Measurements from ENCODE around the gene SLC44A3. TPM values are rescaled to one million over a fixed set of nuclear protein-coding genes. Genes with fewer than 3 reads are reported as not detected.

SLC44A3 gene
- total RNA-seq, 1 donor from 2014 or later: not detected

DNA sequence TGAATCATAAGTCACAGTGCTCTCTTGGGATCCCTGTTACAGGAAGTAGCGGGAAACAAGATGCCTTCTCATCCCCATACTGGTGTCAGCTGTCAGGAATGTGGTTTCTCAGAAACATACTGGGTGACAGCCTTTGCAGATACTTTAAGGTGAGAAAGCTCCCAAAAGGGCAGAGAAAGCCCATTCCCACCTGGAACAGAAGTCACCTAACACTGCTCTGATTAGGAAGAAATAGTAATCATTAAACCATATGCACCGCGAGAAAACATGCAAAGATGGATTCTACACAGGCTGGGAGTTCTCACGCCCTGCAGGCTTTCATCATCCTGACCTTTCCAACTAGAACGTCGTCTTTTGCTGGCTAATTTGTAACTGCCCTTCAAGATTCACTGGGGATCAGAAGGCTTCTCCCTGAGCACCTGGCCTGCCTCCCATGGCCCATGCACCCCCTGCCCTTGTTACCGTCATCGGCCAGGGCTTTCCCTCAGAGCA, 46.2 kb upstream of the SLC44A3 start:
- ATAC-seq (ENCODE audit: low read depth) (no peak), DNase-seq (no peak)
- intact Hi-C loops (cut with micrococcal nuclease): no loop called here
- Mint-ChIP-seq H3K4me1 (peaks cover 15% of the 10 kb centered on the region), H3K36me3 (ENCODE audit: low read depth) (no peaks in the 10 kb centered on the region), H3K27me3 (peaks cover 2% of the 10 kb centered on the region), H3K27ac (no peak overlapping the region), H3K4me3 (no peak overlapping the region), H3K9me3 (no peaks in the 10 kb centered on the region)
- TF ChIP-seq, protein P1, sequence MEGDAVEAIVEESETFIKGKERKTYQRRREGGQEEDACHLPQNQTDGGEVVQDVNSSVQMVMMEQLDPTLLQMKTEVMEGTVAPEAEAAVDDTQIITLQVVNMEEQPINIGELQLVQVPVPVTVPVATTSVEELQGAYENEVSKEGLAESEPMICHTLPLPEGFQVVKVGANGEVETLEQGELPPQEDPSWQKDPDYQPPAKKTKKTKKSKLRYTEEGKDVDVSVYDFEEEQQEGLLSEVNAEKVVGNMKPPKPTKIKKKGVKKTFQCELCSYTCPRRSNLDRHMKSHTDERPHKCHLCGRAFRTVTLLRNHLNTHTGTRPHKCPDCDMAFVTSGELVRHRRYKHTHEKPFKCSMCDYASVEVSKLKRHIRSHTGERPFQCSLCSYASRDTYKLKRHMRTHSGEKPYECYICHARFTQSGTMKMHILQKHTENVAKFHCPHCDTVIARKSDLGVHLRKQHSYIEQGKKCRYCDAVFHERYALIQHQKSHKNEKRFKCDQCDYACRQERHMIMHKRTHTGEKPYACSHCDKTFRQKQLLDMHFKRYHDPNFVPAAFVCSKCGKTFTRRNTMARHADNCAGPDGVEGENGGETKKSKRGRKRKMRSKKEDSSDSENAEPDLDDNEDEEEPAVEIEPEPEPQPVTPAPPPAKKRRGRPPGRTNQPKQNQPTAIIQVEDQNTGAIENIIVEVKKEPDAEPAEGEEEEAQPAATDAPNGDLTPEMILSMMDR (IDR thresholded peaks at IDR 0.05): no peak
- ChIA-PET POLR2A (no interaction called here), CTCF (no interaction called here)

DNA sequence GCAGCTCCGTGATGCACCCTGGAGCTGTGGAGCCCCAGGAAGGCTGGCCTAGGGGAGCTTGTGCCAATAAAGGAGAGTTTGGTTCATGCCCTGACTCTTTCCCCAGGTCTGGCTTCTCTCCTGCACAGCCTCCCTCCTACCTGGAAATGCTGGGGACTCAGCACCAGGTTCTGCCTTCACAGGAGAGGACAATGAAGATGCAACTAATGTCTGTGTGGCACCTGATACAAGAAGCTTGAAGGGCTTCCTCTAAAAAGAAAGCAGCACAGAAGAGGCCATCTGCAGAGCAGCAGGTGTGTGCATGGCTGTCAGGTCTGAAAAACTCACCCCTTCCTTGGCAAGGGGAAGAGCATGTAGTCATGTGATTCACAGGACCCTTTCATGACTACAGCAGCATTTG, 43.7 kb upstream of the SLC44A3 start:
- DNase-seq (no peak), ATAC-seq (ENCODE audit: low read depth) (no peak)
- Mint-ChIP-seq H3K4me3 (no peak overlapping the region), H3K27ac (no peak overlapping the region), H3K27me3 (peaks cover 19% of the 10 kb centered on the region), H3K36me3 (ENCODE audit: low read depth) (no peaks in the 10 kb centered on the region), H3K9me3 (no peaks in the 10 kb centered on the region), H3K4me1 (peaks cover 15% of the 10 kb centered on the region)
- intact Hi-C loops (cut with micrococcal nuclease): no loop called here
- CTCF ChIA-PET: interaction anchor here (1.4 kb wide), 1 partner anchor 28 kb away, joined by 3 read pairs; no protein-coding TSS in a partner anchor
- POLR2A ChIA-PET: no interaction called here
- TF ChIP-seq, protein P1 (IDR thresholded peaks at IDR 0.05): no peak

DNA sequence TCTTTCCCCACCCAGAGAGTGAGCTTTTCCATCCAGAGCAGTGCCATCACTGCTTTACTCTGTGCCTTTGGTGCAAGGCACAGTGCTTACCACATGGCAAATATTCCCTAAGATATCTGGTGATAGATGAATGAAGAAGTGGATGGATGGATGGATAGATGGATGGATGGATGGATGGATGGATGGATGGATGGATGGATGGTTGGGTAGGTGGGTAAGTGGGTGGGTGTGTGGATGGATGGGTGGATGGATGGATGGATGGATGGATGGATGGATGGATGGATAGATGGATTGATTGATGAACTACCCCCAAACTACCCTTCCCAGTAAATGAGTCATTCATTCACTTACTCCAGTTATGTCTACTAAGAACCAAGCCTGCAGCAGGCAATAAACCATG, 42.9 kb upstream of the SLC44A3 start:
- TF ChIP-seq, protein P1 (IDR thresholded peaks at IDR 0.05): no peak
- no peaks in the 10 kb centered on the region for H3K9me3 Mint-ChIP-seq
- no peak overlapping the region for H3K4me3 Mint-ChIP-seq
- peaks cover 14% of the 10 kb centered on the region for H3K4me1 Mint-ChIP-seq
- ATAC-seq (ENCODE audit: low read depth) (no peak), DNase-seq (no peak)
- no peaks in the 10 kb centered on the region for H3K36me3 Mint-ChIP-seq (ENCODE audit: low read depth)
- intact Hi-C loops (cut with micrococcal nuclease): no loop called here
- peaks cover 22% of the 10 kb centered on the region for H3K27me3 Mint-ChIP-seq
- ChIA-PET CTCF (interaction anchor here (1.4 kb wide), 1 partner anchor 28 kb away, joined by 3 read pairs; no protein-coding TSS in a partner anchor), POLR2A (no interaction called here)
- H3K27ac Mint-ChIP-seq: no peak overlapping the region

DNA sequence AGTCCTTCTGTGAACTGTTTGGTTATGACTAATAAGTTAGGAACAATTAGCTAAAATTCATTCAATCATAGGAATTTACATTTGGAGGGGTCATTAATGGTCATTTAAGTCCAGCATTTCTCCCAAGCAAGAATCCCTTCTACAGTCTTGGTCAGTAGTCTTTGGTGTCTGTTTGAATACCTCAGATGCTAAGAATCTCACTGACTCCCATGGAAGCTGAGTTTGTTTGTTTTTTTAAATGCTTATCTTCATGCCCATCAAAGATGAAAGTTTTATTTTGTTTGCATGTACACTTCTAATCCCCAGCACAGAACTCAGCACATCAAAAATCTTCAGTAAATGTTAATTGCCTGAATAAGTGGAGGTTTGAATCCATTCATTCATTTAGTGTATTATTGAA, 41.3 kb upstream of the SLC44A3 start:
- DNase-seq (no peak), ATAC-seq (ENCODE audit: low read depth) (no peak)
- Mint-ChIP-seq H3K27ac (no peak overlapping the region), H3K4me1 (no peaks in the 10 kb centered on the region), H3K36me3 (ENCODE audit: low read depth) (no peaks in the 10 kb centered on the region), H3K9me3 (no peaks in the 10 kb centered on the region), H3K27me3 (peaks cover 24% of the 10 kb centered on the region), H3K4me3 (no peak overlapping the region)
- intact Hi-C loops (cut with micrococcal nuclease): no loop called here
- CTCF ChIA-PET: no interaction called here
- POLR2A ChIA-PET: no interaction called here
- TF ChIP-seq, protein P1 (IDR thresholded peaks at IDR 0.05): no peak

DNA sequence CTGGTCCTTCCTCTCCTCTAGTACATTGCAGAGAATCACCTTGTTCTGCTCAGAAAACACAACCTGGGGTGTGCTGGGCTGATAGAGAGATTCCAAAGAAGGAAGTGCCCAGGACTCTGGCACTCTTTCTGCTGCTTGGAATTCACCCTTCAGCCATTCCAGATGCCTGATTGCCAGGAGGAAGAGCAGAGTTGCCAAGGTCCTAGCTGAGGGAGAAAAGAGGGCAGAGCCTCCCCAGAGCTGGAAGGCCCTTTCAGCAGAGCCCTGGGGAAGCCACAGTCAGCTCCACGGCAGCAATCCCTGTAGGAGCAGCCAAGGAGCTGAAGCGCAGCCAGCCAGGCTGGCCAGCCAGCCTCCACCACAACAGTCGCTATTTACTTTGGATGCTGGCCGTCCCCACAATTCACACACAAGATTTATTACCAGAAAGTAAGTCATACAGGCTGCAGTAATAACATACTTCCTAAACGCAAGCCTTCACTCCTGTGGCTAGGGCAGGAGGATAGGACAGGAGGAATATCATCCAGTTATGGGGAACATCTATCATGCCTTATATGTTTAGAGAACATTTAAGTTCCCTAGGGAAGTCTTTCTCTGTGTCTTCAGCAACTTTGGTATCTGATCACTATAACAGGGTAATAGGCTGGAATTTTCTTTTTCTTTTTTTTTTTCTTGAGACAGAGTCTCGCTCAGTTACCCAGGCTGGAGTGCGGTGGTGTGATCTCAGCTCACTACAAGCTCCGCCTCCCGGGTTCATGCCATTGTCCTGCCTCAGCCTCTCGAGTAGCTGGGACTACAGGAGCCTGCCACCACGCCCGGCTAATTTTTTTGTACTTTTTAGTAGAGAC, 36.6 kb upstream of the SLC44A3 start:
- no peak overlapping the region for H3K4me3 Mint-ChIP-seq
- H3K27ac Mint-ChIP-seq: no peak overlapping the region
- H3K9me3 Mint-ChIP-seq: no peaks in the 10 kb centered on the region
- ChIA-PET POLR2A (no interaction called here), CTCF (no interaction called here)
- TF ChIP-seq, protein P1 (IDR thresholded peaks at IDR 0.05): no peak
- no peaks in the 10 kb centered on the region for H3K4me1 Mint-ChIP-seq
- intact Hi-C loops (cut with micrococcal nuclease): no loop called here
- no peaks in the 10 kb centered on the region for H3K36me3 Mint-ChIP-seq (ENCODE audit: low read depth)
- peaks cover 29% of the 10 kb centered on the region for H3K27me3 Mint-ChIP-seq
- DNase-seq (no peak), ATAC-seq (ENCODE audit: low read depth) (no peak)
